K562 (cell line): ENCODE measurements around the gene ECI1. TPM values are rescaled to one million over a fixed set of nuclear protein-coding genes. Genes with fewer than 3 reads are reported as not detected.

Experiments
- MBD2 ChIP-seq: sonication (generic); IDR thresholded peaks from 2 replicates; pipeline ENCODE4 v1.6.1; 2016; ENCODE audit warnings: low read depth, borderline replicate concordance
- MXI1 ChIP-seq: IDR thresholded peaks from 2 replicates; pipeline ENCODE4 v1.6.1; 2011; ENCODE audit warnings: low read depth, mild to moderate bottlenecking, improper control_type of control experiment, low read length
- POLR2AphosphoS5 ChIP-seq: IDR thresholded peaks from 2 replicates; pipeline ENCODE4 v1.6.1; 2011; ENCODE audit warnings: mild to moderate bottlenecking, low read depth, low read length, moderate library complexity; ENCODE audit not compliant: control insufficient read depth, insufficient read depth
- SIN3A ChIP-seq, 2 experiments: fragments of 150-350 bp in 1 of 2; IDR thresholded peaks; 2 replicates each; pipeline ENCODE4 v1.6.1; 2011 to 2016; ENCODE audit warnings: borderline replicate concordance in 2 of 2, low read depth in 2 of 2, low read length in 2 of 2, mild to moderate bottlenecking in 2 of 2, moderate library complexity in 2 of 2; ENCODE audit not compliant: control insufficient read depth in 1 of 2
- SRSF1 ChIP-seq: fragments of 200-400 bp; formaldehyde crosslinking; IDR thresholded peaks from 2 replicates; pipeline ENCODE4 v1.6.1; 2017; ENCODE audit warnings: mild to moderate bottlenecking, low read depth, low read length, moderate library complexity
- ZEB2 ChIP-seq: fragments of 450-650 bp; IDR thresholded peaks from 2 replicates; pipeline ENCODE4 v1.6.1; 2016
- ZNF174 ChIP-seq: fragments of 250-450 bp; sonication (Bioruptor Pico); IDR thresholded peaks from 2 replicates; pipeline ENCODE4 v1.4.0; 2020; ENCODE audit warnings: mild to moderate bottlenecking
- ZNF311 ChIP-seq: fragments of 250-450 bp; sonication (Bioruptor Pico); IDR thresholded peaks from 2 replicates; pipeline ENCODE4 v1.4.0; 2020; ENCODE audit warnings: mild to moderate bottlenecking, moderate library complexity
- ZNF507 ChIP-seq: conservative IDR thresholded peaks from 2 replicates; pipeline ENCODE4 v1.6.1; 2017; ENCODE audit warnings: missing genetic modification characterization, missing compliant biosample characterization
- polyA plus RNA-seq, 8 experiments: library from polyadenylated mRNA; depleted of rRNA in 4 of 8; stranded (reverse) in 5 of 8; unstranded in 3 of 8; fragments of >200 nt; fragmentation: Nextera tagmentation in 2 of 8; fragmentation: Illumina TruSeq in 1 of 8; extraction: Ambion mirVana in 2 of 8; extraction: Trizol in 1 of 8; gene quantifications; 2 replicates each; pipeline versions ENCODE4 v1.2.1 to v1.2.3, GENCODE V29; 2011 to 2014; ENCODE audit warnings: inconsistent platforms in 1 of 8, missing spikeins in 1 of 8
- total RNA-seq, 7 experiments: library from RNA; depleted of rRNA in 6 of 7; stranded (reverse); fragments of >200 nt in 6 of 7; fragmentation: Illumina TruSeq in 2 of 7; extraction: Trizol in 2 of 7; gene quantifications; 2 replicates each; pipeline versions ENCODE4 v1.2.1 to v1.2.3, GENCODE V29; 2011 to 2021; ENCODE audit warnings: low replicate concordance in 1 of 7
- TF ChIP-seq, protein P1 (sequence below), 2 experiments: fragments of 450-650 bp; IDR thresholded peaks; 2 replicates each; pipeline ENCODE4 v1.6.1; 2016; ENCODE audit warnings: mild to moderate bottlenecking in 2 of 2, borderline replicate concordance in 1 of 2, low read depth in 1 of 2, moderate library complexity in 1 of 2
- TF ChIP-seq, protein P2 (sequence below): fragments of 450-650 bp; IDR thresholded peaks from 2 replicates; pipeline ENCODE4 v1.6.1; 2016; ENCODE audit warnings: low read depth, mild to moderate bottlenecking, moderate library complexity
- TF ChIP-seq, protein P3 (sequence below): sonication (generic); formaldehyde crosslinking; IDR thresholded peaks from 2 replicates; pipeline ENCODE4 v1.8.1; 2023; ENCODE audit warnings: missing genetic modification reagents, mild to moderate bottlenecking, borderline replicate concordance

Gene ECI1
- total and polyA plus RNA-seq, 9 of the 15 experiments (the other 6 are each of a cell fraction or from before 2014, with no cell fraction given) = 4.7 to 189 (median 54.0) TPM

DNA sequence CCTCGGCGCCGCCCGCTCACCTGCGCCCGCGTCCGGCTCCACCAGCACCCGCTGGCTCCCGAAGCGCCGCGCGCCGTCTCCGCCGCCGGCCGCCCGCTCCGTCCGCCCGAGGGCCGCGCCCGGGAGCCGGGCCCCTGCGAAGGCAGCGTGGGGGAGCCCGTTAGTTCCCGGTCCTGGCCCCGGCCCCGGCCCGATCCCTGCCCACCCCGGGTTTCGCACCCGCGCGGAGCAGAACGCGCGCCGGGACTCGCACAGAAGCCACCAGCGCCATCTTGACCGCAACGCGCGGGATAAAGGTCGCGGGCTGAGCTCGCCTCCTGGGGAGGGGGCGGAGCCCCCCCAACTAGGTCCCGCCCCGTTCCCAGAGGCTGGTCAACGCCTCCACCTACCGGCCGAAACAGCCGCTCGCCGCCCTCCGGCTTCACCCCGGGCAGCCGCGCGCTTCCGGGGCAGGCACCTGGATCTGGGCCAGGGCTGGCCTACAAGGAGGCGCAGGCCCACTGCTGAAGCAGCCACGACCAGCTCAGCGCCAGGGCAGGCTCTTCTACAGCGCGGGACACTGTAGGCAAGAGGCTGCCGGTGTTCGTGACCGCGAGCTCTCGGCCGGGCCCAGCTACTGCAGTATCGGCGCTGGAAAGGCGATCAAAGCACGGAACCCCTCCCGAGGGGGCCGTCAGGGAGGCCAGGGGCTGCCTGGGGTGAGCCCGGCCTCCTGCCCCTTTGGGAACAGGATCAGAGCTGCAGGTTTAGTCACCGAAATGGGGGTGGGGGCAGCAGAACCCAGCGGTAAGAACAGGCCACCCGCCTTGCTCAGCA, at the start of gene ECI1 (continued):
- TF ChIP-seq, protein P1, sequence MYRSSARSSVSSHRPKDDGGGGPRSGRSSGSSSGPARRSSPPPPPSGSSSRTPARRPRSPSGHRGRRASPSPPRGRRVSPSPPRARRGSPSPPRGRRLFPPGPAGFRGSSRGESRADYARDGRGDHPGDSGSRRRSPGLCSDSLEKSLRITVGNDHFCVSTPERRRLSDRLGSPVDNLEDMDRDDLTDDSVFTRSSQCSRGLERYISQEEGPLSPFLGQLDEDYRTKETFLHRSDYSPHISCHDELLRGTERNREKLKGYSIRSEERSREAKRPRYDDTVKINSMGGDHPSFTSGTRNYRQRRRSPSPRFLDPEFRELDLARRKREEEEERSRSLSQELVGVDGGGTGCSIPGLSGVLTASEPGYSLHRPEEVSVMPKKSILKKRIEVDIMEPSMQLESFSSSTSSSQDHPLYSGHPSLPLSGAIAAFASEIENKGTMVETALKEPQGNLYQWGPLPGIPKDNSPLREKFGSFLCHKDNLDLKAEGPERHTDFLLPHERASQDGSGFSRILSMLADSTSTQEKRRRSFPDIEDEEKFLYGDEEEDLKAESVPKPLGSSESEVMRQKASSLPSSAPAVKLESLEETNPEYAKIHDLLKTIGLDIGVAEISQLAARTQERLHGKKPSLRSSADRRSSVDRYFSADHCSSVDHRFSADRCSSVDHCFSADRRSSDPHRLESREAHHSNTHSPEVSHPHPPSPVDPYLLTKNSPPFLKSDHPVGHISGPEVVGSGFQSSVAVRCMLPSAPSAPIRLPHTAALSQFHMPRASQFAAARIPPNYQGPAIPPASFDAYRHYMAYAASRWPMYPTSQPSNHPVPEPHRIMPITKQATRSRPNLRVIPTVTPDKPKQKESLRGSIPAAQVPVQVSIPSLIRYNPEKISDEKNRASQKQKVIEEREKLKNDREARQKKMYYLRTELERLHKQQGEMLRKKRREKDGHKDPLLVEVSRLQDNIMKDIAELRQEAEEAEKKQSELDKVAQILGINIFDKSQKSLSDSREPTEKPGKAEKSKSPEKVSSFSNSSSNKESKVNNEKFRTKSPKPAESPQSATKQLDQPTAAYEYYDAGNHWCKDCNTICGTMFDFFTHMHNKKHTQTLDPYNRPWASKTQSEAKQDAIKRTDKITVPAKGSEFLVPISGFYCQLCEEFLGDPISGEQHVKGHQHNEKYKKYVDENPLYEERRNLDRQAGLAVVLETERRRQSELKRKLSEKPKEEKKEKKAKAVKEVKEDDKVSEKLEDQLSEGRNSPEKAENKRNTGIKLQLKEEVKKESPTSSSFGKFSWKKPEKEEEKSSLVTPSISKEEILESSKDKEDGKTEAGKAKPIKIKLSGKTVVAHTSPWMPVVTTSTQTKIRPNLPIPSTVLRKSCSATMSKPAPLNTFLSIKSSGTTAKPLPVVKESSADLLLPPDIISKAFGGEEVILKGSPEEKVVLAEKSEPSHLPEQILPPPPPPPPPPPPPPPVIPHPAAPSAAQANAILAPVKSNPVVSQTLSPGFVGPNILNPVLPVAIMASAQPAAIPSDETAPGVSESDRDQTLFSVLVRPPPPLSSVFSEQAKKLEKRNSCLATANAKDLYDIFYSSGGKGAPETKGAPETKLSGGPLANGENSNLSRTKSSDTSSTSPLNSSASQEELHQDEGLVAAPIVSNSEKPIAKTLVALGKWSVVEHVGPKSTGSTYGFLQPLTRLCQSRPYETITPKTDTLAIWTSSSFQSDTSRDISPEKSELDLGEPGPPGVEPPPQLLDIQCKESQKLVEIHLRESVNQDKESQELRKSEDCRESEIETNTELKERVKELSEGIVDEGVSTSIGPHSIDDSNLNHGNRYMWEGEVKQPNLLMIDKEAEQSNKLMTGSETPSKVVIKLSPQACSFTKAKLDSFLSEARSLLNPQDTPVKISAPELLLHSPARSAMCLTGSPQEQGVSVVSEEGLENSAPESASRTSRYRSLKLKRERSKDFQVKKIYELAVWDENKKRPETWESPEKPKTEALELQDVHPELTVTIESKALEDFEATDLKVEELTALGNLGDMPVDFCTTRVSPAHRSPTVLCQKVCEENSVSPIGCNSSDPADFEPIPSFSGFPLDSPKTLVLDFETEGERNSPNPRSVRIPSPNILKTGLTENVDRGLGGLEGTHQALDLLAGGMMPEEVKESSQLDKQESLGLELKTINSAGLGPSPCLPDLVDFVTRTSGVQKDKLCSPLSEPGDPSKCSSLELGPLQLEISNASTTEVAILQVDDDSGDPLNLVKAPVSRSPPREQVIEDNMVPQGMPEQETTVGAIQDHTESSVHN (IDR thresholded peaks at IDR 0.05; ENCODE audit: borderline replicate concordance in 1 of 2, low read depth in 1 of 2) = no peak
- TF ChIP-seq MBD2 (peak; percentile 36; the same call in 1 of the 2 replicates), POLR2AphosphoS5 (peak; percentile 91), SIN3A (IDR thresholded peaks at IDR 0.05; ENCODE audit: borderline replicate concordance in 2 of 2, control insufficient read depth in 1 of 2, low read depth in 2 of 2, low read length in 2 of 2) (peak; percentile 57 to 61; a peak in 2 of 4 replicates), ZNF174 (CRISPR knock-in tag) (no peak), ZEB2 (peak; percentile 15; the same call in 1 of the 2 replicates), ZNF507 (tag) (no peak), MXI1 (no peak), ZNF311 (no peak), SRSF1 (0 out of 2 replicates have a peak, but pooled peaks have one; percentile 54)
- TF ChIP-seq, protein P2, sequence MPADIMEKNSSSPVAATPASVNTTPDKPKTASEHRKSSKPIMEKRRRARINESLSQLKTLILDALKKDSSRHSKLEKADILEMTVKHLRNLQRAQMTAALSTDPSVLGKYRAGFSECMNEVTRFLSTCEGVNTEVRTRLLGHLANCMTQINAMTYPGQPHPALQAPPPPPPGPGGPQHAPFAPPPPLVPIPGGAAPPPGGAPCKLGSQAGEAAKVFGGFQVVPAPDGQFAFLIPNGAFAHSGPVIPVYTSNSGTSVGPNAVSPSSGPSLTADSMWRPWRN = no peak
- TF ChIP-seq, protein P3, sequence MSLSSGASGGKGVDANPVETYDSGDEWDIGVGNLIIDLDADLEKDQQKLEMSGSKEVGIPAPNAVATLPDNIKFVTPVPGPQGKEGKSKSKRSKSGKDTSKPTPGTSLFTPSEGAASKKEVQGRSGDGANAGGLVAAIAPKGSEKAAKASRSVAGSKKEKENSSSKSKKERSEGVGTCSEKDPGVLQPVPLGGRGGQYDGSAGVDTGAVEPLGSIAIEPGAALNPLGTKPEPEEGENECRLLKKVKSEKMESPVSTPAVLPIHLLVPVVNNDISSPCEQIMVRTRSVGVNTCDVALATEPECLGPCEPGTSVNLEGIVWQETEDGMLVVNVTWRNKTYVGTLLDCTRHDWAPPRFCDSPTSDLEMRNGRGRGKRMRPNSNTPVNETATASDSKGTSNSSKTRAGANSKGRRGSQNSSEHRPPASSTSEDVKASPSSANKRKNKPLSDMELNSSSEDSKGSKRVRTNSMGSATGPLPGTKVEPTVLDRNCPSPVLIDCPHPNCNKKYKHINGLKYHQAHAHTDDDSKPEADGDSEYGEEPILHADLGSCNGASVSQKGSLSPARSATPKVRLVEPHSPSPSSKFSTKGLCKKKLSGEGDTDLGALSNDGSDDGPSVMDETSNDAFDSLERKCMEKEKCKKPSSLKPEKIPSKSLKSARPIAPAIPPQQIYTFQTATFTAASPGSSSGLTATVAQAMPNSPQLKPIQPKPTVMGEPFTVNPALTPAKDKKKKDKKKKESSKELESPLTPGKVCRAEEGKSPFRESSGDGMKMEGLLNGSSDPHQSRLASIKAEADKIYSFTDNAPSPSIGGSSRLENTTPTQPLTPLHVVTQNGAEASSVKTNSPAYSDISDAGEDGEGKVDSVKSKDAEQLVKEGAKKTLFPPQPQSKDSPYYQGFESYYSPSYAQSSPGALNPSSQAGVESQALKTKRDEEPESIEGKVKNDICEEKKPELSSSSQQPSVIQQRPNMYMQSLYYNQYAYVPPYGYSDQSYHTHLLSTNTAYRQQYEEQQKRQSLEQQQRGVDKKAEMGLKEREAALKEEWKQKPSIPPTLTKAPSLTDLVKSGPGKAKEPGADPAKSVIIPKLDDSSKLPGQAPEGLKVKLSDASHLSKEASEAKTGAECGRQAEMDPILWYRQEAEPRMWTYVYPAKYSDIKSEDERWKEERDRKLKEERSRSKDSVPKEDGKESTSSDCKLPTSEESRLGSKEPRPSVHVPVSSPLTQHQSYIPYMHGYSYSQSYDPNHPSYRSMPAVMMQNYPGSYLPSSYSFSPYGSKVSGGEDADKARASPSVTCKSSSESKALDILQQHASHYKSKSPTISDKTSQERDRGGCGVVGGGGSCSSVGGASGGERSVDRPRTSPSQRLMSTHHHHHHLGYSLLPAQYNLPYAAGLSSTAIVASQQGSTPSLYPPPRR (CRISPR knock-in tag) = 0 out of 2 replicates have a peak, but pooled peaks have one; percentile 77
